Measurements from ENCODE around the gene VEGFD. TPM values are rescaled to one million over a fixed set of nuclear protein-coding genes. Genes with fewer than 3 reads are reported as not detected.

Gene VEGFD
- total and polyA plus RNA-seq, 2 of the 4 experiments (the other 2 are of a cell fraction): 0.18 to 0.19 TPM

GRCh38 chrX:15299941-15300851 lies 84.0 kb downstream of the VEGFD start:
- in situ Hi-C loops (cut with MboI; ENCODE audit: low sequenced_read_pairs) (no loop called here), intact Hi-C loops (cut with micrococcal nuclease) (loop anchor here (1.0 to 2.0 kb wide), 2 partner anchors 171 to 265 kb away; no protein-coding TSS in a partner anchor), dilution Hi-C loops (cut with HindIII; ENCODE audit: low sequenced_read_pairs, unreplicated experiment) (no loop called here)
- Histone ChIP-seq H3K23ac (ENCODE audit: low read depth, low read length) (no peak overlapping the region), H4K8ac (ENCODE audit: low read depth in 2 of 2, low read length in 2 of 2) (no peak overlapping the region), H4K20me1 (ENCODE audit: insufficient read depth, low read length) (no peaks in the 10 kb centered on the region), H4K5ac (ENCODE audit: low read depth, low read length) (no peak overlapping the region), H3K4me1 (ENCODE audit: control insufficient read depth, insufficient read depth, low read length) (no peaks in the 10 kb centered on the region), H2BK15ac (ENCODE audit: low read depth, low read length) (no peak overlapping the region), H2AK5ac (ENCODE audit: low read depth, low read length) (no peak overlapping the region), H3K36me3 (ENCODE audit: control insufficient read depth, insufficient read depth, low read length) (no peaks in the 10 kb centered on the region), H3K4me2 (ENCODE audit: low read depth, low read length) (no peak overlapping the region), H2BK5ac (ENCODE audit: low read depth, low read length, poor library complexity, severe bottlenecking) (no peak overlapping the region), H3K9me3 (ENCODE audit: control insufficient read depth, insufficient read depth, low read length) (no peaks in the 10 kb centered on the region), H2BK120ac (ENCODE audit: low read depth, low read length) (no peak overlapping the region), H2AK9ac (replicated peaks; ENCODE audit: low read depth, low read length, poor library complexity) (no peak overlapping the region), H3K18ac (ENCODE audit: low read depth, low read length) (no peak overlapping the region), H3K27ac (ENCODE audit: insufficient read depth, low read length) (no peak overlapping the region), H3K27me3 (ENCODE audit: control insufficient read depth, insufficient read depth, low read length) (peaks cover 1% of the 10 kb centered on the region), H4K91ac (ENCODE audit: insufficient read depth, low read depth, low read length) (no peak overlapping the region), H3K4ac (ENCODE audit: low read depth, low read length) (no peak overlapping the region), H3K79me1 (ENCODE audit: low read depth in 1 of 2, low read length in 2 of 2) (no peaks in the 10 kb centered on the region), H2BK20ac (ENCODE audit: low read depth, low read length) (no peak overlapping the region), H2AFZ (replicated peaks; ENCODE audit: low read length, poor library complexity) (no peak overlapping the region), H3K56ac (ENCODE audit: extremely low read depth, insufficient read depth, low read length) (no peak overlapping the region), H3K14ac (replicated peaks; ENCODE audit: low read depth, low read length) (no peak overlapping the region), H3K4me3 (ENCODE audit: insufficient read depth, low read depth, low read length) (no peak overlapping the region), H3K9me1 (ENCODE audit: insufficient read depth, low read length) (no peaks in the 10 kb centered on the region), H3K9ac (ENCODE audit: low read depth, low read length) (no peak overlapping the region)
- BruUV-seq (replicated peaks): no TSS peak
- DNase-seq: peak; percentile 30
- ChIA-PET POLR2A (ENCODE audit: unreplicated experiment) (no interaction called here), CTCF (interaction anchor here (0.6 to 1.4 kb wide), 4 partner anchors 12 to 47 kb away, joined by 3 to 4 read pairs (median 3); no protein-coding TSS in a partner anchor)
- ATAC-seq (ENCODE audit: low read depth): peak; percentile 29; the same call in 1 of the 2 replicates
- TF ChIP-seq MAZ (IDR thresholded peaks at IDR 0.05; ENCODE audit: borderline replicate concordance, low read depth, low read length): no peak
- no peak for TF ChIP-seq CEBPB (IDR thresholded peaks at IDR 0.05; ENCODE audit: low read depth, low read length)
- TF ChIP-seq MXI1 (IDR thresholded peaks at IDR 0.05; ENCODE audit: borderline replicate concordance, low read depth, low read length): no peak
- no peak for TF ChIP-seq NFE2L2 (IDR thresholded peaks at IDR 0.05; ENCODE audit: low read depth, low read length)
- TF ChIP-seq ELK1 (IDR thresholded peaks at IDR 0.05; ENCODE audit: borderline replicate concordance, low read depth, low read length): no peak
- no peak for TF ChIP-seq MAFK (IDR thresholded peaks at IDR 0.05; ENCODE audit: low read depth, low read length)
- TF ChIP-seq SMC3 (IDR thresholded peaks at IDR 0.05; ENCODE audit: low read depth, low read length): peak; percentile 24; the same call in 1 of the 2 replicates
- peak; percentile 44 for TF ChIP-seq RAD21 (IDR thresholded peaks at IDR 0.05; ENCODE audit: low read length)
- no peak for TF ChIP-seq RCOR1 (IDR thresholded peaks at IDR 0.05; ENCODE audit: insufficient replicate concordance, low read length)
- no peak for TF ChIP-seq RFX5 (IDR thresholded peaks at IDR 0.05; ENCODE audit: low read depth, low read length)
- TF ChIP-seq CTCF (conservative IDR thresholded peaks at IDR 0.05; ENCODE audit: low read depth, low read length): peak; percentile 54
- TF ChIP-seq USF2 (IDR thresholded peaks at IDR 0.05; ENCODE audit: low read depth, low read length): no peak
- WGBS, 2 experiments (ENCODE audit: extremely low coverage in 2 of 2, insufficient read length in 1 of 2): 20% methylated on average over 1 of the region's 4 CpGs; no CpG with 5 or more reads in 1 of the 2 experiments

All from IMR-90 (cell line).